AG08396 (cell line): ENCODE data around the gene TMUB1.

Source experiments
- DNase-seq: peaks from one replicate; pipeline ENCODE4 v3.0.0; 2012; ENCODE audit warnings: low spot score, mixed read lengths

Gene TMUB1

DNA sequence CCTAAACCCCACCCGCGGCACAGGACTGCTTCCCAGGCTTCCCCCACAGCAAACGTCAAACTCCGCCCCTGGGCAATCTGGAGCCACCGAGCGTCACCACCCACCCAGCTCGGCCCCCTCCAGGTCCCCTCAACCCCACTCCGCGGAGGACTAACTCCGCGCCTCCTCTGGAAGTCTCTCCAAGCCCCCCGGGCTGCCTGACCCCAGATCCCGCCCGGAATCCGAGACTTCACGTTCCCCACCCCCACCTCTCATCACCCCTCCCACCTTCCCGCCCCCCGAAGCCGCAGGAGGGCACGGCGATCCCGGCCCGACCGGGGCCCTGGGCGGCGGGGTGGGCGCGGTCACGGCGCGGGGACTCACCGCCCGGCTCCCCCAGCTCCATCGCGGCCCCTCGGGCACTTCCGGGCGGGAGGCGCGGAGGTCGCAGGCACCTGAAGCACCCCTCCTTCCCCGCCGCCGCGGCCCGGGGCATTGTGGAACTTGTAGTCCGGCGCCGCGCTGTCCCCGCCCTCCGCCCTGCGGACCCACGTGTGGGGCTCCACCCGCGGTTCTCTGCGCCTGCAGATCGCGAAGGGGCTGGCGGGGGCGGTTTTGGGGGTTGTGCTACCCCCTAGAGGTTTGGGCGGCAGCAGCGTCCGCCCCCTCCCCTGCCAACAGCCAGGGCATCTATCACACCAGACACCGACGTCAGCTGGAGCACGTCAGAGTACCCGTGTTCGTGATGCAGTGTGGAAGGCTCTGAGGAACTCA lies at the start of gene TMUB1:
Gene TMUB1 (minus strand): TSS at position 423 of the 753 bp plus-strand sequence. CDS start 930 bp downstream, outside the sequence.
- peak; percentile 77 for DNase-seq

GRCh38 chr7:151132461-151133205 lies 49.3 kb upstream of the TMUB1 start:
- DNase-seq, result no peak

GRCh38 chr7:151131592-151132293 lies 48.5 kb upstream of the TMUB1 start:
- DNase-seq, result no peak

DNA sequence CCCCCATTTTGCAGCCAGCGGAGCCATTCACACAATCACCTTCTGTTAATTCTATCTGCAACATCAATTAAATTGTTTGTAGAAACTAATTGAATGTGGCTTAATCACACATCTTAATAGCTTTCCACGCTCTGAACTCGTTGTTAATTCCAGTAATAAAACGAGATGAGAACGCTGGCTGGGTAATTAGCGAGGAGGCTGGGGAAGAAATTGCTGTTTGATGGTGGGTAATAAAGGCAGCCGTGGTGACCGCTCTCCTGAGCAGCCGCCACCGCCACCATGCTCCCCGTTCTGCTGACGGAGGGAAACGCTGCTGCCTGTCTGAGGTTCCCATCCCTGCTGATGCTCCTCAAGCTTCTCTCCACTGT lies 47.9 kb upstream of the TMUB1 start:
- DNase-seq, result no peak

GRCh38 chr7:151130741-151131157 lies 47.5 kb upstream of the TMUB1 start:
- DNase-seq, result no peak

DNA sequence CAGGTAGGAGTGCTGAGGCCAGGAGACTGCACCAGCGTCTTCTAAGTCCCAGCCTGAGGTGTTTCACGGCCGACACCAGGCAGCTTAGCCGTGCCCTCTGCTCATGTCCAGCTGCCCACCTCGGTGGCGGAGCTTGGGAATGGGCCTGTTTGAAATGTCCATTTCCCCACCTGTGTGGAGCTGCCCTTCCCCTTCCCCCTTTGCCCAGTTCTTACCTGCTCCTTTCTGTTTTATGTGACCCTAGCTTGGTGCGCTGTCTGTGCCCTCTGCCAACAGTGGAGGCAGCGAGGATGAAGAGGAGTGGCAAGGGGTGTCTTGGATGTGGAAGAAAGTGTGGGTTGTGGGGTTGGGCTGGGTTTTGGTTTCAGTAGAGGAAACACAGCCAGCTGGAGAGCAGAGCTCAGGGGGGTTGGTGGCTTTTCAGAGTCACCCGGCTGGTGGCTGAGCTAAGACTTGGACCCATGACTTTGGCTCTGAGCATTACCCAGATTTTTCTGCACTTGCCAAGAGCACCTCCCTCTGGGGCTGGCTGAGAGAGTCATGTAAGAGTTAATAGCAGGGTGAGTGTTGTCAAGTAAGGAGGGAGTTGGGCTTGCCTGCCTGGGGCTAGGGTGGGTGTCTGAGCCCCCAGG lies 46.8 kb upstream of the TMUB1 start:
- DNase-seq, result no peak

DNA sequence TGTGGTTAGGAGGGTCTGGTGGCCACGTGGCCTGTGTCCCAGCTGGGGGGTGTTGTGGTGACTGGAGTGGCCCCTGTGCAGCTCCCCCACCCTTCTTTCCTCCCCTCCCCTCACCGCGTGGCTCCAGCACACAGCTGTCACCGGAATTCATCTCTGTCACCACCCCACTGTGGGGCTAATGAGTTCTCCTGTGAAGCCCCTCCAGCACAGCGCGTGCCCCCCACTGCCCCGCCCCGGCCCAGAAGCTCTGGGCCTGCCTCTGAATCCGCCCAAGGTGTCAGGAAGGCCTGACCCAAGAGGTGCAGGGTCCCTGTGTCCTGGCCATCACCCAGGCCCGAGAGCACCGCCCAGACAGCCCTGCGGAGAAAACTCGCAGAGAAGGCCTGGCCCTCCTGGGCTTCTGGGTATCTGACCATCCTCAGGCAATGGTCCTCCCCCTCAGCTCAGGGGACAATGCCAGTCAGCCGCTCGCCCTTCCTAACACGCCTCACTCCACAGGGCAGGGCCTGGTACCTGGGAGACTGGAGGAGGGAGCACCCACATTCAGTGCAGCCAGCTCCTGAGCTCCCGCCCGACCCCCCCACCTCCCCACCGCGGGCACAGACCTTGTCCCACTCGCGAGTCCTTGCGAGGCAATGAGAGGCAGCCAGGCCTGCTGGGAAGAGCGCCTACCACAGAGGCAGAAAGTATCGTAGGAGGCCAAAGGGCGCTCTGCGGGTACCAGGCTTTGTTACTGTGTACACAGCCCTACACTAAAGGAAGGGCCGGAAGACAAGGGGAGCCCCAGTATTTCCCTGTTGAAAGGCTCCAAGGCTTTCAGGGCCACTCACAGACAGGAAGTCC lies 46.0 kb upstream of the TMUB1 start:
- no peak for DNase-seq

DNA sequence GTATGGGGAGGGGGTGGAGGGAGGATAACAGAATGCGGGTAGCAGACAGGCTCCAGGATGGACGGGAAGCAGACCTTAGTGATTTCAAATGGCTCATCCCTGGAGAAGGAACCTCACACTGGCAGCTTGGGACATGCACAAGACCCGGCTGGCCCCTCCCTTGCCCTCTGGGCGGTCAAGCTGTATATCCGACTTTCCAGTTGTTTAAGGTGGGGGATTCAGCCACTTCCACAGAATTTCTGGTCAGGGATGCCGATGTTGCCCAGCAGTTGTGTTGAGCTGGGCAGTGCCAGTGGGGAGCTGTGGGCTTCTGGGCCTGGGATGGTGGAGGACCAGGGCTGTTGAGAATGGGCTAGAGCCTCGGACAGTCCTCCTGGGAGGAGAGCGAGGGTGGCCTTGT lies 45.4 kb upstream of the TMUB1 start:
- no peak for DNase-seq

GRCh38 chr7:151128144-151128543 lies 44.9 kb upstream of the TMUB1 start:
- no peak for DNase-seq

- no peak for DNase-seq
Observed at GRCh38 chr7:151126491-151127137, 43.3 kb upstream of the TMUB1 start.

DNA sequence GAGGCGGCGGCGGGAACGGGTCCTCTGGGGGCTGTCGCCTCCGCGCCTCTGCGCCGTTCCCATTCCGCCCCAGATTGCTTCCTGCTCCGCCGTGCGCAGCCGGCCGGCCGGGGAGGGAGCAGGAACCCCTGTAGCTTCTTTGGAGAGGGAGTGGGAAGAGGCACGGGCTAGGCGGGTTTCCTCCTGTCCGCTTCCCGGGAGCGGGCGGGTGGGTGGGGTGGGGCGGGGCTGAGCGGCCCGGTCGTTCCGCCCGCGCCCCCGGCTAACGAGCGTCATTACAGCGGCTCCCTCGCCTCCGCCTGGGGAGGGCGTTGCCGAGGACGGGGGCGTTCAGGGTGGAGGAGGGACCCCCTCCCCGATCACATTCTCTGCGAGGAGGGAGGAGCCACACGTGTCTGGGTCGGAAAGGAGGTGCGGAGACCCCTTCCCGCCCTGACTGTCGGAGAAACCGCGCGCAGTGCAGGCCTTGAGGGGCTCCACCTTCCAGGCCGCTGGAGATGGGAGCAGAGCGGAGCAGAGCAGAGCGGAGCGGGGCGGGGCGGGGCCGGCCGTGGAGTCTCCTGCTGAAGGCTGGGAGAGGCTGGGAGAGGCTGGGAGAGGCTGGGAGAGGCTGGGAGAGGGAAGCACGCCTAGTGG lies 42.7 kb upstream of the TMUB1 start:
- DNase-seq, result peak; percentile 64

- peak; percentile 75 for DNase-seq
Observed at GRCh38 chr7:151125470-151125845, 42.2 kb upstream of the TMUB1 start.

- DNase-seq, result no peak
Observed at GRCh38 chr7:151124899-151125399, 41.7 kb upstream of the TMUB1 start.

DNA sequence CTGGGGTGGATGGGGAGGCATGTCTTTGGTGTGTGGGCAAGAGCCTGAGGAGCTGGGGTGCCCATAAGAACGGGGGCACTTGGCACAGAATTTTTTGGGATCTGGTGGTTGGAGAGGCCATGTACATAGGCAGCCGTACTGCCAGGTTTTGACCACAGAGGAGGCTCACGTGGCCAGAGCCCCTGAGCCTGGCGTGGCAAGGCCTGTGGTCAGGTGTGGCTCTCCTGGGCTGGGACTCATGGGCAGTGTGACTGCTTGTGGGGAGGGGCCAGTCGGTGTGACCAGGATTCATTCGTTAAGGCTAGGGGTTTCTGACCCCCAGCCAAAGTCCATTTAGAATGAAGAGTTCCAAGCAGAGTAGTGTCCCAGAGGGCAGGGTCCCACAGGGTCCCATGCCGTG lies 41.2 kb upstream of the TMUB1 start:
- DNase-seq, result no peak

- DNase-seq, result peak; percentile 97
Observed at GRCh38 chr7:151123822-151124464, 40.6 kb upstream of the TMUB1 start.

GRCh38 chr7:151123158-151123821 lies 40.0 kb upstream of the TMUB1 start:
- no peak for DNase-seq

DNA sequence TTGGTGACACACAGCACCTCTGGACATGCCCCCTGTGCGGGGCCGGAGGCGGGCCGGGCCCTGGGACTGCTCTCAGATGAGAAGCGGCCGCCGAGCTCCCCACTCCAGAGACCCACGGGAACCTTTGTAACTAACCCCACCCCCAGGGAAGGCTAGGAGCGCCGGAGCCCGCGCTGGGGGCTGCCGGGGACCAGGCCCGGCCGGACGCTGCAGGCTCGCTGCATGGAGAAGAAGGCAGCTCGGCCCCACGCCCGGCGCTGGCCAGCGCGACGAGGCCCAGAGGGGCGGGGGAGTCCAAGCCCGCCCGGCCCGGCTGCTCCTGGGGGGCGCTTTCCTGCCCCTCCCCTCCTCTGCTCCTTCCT lies 39.5 kb upstream of the TMUB1 start:
- no peak for DNase-seq

DNA sequence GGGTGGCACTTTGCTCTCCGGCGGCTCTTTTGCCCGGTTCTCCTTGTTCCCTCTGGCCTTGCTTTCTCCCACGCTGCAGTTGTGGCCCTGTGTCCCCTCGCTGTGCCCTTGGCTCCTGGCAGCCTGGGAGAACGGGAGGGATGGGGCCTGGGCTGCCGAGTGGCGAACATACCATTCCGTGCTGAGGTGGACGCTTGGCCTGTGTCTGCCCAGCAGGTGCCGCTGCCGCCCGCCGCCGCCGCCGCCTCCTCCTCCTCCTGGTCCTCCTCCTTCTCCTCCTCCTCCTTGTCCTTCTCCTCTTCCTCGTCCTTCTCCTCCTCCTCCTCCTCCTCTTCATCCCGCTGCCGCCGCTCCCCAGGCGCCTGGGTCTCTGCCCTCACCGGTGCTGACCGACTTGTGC lies 39.0 kb upstream of the TMUB1 start:
- DNase-seq, result no peak
